DOHH2 (cell line): ENCODE measurements around the gene PLXND1.

Experiments
- CTCF ChIP-seq: fragments of 200-600 bp; sonication (generic); IDR thresholded peaks from one replicate; pipeline ENCODE4 v1.5.1; 2014; ENCODE audit warnings: antibody characterized with exemption, mild to moderate bottlenecking, low read depth, low read length; ENCODE audit not compliant: poor library complexity, severe bottlenecking
- EZH2phosphoT487 ChIP-seq: fragments of 200-600 bp; sonication (generic); IDR thresholded peaks from 2 replicates; pipeline ENCODE4 v1.6.1; 2017; ENCODE audit warnings: borderline replicate concordance, mild to moderate bottlenecking, antibody characterized with exemption, low read length, moderate library complexity, mixed read lengths

- no peak for TF ChIP-seq CTCF
- no peak for TF ChIP-seq EZH2phosphoT487
Measured at GRCh38 chr3:129573493-129573892, 33.0 kb downstream of the PLXND1 start.
